Prostate gland (tissue), 2 donors: ENCODE measurements around the gene BRSK1.

Source experiments
- POLR2A ChIP-seq: fragments of 450-650 bp; IDR thresholded peaks from one replicate; pipeline ENCODE4 v1.6.1; 2016; ENCODE audit warnings: antibody characterized with exemption, mild to moderate bottlenecking
- TF ChIP-seq, protein P1 (sequence below), 4 experiments: fragments of 200-600 bp in 2 of 4; fragments of 450-650 bp in 2 of 4; sonication (generic) in 2 of 4; IDR thresholded peaks; 1 replicate in 3 of 4; 2 replicates in 1 of 4; pipeline ENCODE4 v1.5.1; 2016 to 2019; ENCODE audit warnings: antibody characterized with exemption in 4 of 4, mild to moderate bottlenecking in 2 of 4, moderate library complexity in 2 of 4

DNA sequence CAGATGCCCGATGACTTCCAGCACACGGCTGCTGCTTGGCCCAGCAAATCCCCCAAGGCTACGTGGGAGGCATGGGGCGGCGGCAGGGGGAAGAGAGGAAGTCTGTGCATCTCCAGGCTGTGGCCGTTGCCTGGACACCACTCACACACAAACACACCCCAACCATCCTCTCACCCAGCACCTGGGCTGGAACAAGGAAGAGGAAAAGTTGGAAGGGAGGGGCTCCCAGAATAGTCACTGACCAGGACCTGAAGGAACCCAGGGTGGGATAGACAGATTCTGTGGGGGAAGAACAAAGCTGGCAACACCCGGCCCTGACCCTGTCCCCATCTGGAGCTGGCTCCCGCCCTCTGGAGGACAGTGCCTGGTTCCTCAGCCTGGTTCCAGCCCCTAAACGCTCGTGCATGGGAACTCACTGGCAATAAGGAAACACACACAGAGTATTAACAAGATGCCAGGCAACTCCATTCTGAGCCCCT lies 36.1 kb upstream of the BRSK1 start:
- TF ChIP-seq, protein P1, sequence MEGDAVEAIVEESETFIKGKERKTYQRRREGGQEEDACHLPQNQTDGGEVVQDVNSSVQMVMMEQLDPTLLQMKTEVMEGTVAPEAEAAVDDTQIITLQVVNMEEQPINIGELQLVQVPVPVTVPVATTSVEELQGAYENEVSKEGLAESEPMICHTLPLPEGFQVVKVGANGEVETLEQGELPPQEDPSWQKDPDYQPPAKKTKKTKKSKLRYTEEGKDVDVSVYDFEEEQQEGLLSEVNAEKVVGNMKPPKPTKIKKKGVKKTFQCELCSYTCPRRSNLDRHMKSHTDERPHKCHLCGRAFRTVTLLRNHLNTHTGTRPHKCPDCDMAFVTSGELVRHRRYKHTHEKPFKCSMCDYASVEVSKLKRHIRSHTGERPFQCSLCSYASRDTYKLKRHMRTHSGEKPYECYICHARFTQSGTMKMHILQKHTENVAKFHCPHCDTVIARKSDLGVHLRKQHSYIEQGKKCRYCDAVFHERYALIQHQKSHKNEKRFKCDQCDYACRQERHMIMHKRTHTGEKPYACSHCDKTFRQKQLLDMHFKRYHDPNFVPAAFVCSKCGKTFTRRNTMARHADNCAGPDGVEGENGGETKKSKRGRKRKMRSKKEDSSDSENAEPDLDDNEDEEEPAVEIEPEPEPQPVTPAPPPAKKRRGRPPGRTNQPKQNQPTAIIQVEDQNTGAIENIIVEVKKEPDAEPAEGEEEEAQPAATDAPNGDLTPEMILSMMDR (IDR thresholded peaks at IDR 0.05): no peak
- TF ChIP-seq POLR2A: no peak
